ENCODE data around the gene KCNJ6.
A peak's percentile ranks its signal among the peaks of the same experiment; 100 is the strongest.

The KCNJ6 gene

DNA sequence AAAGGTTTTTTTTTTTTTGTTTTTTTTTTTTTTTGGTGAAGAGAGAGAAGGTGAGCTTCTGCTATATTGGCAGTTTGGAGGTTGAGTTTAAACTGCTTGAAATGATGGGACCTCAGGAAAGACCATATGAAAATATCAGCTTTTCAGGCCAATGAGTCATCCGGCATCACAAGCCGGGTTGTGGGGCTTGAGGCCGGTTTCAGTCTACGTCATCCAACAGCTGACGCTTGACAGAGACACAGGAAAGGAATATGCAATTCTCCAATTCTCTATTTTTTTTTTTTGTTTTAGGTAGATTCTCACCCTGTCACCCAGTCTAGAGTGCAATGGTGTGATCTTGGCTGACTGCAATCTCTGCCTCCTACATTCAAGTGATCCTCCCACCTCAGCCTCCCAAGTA is 52.4 kb downstream of the KCNJ6 start:
- no peak for DNase-seq

DNA sequence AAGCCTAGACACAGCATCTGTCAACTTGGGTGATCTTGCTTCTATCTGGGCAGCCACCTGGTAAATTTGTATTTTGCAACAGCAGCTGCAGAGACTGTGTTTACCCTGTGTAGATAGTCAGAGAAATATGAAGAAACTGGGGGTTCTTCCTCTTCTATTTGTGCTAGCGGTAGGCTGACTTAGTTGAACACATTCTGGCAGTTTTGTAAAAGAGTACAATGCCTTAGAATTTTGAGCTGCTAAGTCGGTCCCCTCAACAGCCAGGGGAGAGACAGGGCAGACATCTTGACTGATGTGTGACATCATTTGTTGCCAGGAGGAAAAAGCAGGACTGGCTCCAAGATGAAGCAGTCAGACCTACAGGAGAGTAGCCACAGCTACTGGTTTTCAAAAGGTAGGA is 53.7 kb downstream of the KCNJ6 start:
- DNase-seq, result peak; percentile 16

DNA sequence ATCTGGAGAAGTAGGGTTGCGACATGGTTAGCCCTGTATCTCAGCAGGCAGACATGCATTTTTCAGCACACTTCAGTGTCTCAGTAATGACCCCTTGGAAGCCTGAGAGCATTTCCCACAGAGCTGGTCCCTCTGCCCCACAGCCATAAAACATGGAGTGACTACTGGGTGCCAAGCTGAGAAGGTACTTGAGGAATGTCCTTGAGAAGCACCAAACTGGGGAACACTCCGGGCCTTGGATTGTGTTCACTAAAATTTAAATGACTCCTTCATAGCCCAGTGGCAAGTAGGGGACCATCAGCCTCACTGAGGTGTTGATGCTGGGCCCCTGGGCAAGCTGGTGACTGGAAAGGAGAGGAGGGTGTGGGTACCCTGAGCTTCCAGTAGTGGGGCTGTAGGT is 54.7 kb downstream of the KCNJ6 start:
- no peak for DNase-seq

DNA sequence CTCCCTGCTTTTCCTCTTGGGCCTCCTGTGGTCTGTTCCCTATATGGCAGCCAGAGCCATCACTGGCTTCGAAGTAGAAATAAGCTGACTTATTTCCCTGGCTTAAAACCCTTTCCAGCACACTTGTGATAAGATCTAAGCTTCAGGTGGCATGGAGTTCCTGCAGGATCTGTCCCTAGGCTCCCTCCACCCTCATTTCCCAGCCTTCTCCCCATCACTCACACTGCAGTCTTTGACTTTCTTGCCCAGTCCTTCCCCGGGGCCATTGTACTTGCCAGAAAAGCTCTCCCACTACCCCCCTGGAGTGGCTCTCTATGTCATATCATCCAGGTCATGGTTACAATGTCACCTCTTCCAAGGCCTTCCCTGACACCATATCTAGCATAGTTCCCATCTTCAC is 55.8 kb downstream of the KCNJ6 start:
- no peak for DNase-seq

DNA sequence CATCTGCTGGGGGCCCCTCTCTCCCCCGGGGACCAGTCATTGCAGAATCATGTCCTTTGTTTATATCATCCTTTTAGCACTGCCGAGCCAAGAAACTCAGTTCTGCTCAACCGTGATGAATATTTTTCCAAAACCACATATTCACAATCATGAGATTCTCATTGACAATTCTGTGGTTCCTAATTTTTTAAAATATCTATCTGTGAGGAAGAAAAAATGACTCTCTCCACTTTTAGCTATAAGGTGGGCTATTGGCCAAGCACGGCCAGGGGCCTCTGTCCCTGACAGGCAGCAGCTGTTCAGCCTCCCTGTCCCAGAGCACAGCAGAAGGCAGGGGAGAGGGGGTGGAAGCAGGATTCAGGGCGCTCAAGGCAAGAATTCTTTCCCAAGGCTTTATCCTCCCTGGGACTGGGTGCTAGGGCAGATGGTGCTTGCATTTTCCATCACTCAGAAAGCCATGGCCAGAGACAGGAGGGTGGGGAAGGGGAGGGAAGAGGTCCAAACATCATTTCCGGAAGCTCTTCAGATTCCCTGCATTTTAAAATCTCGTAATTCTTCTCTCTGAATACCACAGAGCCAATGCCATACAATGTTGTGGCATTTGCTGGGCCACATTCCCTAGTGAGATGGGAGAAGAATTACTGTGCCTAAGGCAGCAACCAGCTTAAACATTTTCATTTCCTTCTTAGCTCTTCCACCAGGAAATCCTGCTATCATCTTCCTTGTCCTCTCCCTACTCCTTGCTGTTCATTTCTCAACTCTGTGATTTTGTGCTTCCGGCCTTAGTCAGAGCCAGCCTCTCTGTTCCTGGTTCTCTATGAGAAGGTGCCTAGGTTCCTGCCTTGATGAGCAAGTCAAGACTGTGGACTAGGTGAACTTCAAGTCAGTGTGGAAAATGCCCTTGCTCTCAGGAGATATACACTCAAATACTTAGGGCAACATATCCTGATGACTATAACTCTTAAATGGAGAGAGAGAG is 60.3 kb downstream of the KCNJ6 start:
- no peak for DNase-seq

DNA sequence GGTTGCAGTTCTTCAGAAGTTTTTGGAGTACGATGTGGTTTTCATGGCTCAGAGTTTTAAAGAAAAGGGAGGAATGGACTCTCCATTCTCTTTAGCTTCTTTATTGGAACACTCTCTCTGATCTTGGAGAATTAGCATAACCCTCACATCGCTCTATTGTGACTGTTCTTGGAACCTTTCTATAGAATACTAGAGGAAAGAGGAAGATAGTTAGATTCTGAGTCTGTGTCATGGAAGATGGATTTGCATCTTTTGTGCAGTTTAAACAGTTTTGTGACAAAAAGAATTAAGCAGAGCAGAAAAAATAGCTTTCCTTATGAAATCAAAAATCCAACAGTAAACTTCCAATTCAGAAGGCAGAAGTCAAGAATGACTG is 61.0 kb downstream of the KCNJ6 start:
- DNase-seq, result no peak

DNA sequence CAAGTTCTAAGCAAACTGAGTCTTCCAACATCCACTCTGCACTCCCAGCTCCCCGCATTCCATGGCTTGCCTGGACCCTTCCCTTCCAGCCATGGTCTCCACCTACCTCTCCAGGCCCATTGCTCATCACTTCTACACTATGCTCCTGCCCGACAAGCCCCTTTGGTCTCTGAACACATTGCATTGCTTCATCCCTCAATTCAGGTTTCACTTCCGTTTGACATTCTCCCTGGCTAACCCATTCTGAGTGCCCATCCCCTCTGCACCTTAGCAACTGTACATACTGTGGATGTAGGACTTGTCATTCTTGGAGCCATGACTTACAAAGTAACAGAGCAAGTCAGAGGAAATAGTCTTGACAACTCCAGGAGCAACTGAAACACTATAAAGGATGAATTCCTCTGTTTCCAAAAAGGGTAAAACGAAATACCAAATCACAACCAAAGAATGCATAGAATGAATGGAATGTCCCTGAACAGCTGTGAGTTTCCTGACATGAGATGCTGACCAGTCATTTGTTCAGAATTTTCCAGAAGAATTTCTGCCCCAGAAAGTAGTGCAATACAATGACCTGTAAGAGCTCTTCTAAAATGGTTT is 66.7 kb downstream of the KCNJ6 start:
- DNase-seq, result no peak

DNA sequence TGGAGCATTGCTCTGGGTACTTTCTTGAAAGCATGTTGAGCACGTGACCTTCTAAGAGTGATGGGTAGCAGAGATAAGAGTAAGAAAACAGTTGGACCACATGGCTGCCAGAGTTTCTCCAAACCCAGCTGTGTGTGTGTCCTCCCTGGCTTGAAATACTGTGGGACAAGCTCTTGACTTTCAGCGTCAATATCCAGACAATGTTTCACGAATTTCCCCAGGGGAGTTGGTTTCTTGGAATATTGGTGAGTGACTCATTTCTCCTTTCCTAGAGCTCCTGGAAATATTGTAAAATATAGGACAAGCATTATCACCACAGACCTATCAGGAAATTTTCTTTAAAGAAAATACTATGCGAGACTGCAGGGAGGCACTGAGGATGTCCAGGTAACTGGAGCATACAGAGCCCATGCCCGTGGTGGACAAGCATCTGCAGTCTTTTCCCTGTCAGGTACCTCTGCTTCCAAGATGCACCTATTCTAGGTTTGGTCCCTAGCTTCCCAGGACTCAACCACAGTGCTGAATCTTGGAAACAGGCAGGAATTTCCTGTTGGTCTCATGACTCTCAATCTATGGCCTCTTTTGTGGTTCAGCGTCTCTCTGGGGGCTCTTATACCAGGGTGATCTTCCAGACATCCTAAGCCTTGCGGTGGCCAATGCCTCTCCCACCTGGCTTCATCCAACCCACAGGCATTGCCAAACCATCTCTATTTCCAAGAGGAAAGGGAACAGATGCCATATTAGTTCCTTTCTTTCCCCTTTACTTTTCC is 67.4 kb downstream of the KCNJ6 start:
- no peak for DNase-seq

DNA sequence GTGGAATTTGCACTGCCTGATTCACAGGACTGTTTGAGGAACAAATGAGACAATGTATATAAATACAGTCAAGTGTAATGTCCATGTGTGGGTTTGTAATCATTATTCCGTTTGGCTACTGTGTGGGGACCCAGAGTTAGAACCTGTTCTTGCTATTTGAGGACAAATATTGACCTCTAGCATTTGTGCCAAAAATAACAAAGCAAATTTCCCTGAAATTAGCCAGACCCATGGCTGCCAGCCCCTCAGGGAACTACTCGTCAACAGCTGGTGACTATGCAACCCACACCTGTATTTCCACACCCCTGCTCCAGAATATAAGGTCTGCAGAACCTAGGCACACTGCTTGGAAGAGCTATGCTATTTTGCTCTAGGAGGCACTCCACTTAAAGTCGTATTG is 70.7 kb downstream of the KCNJ6 start:
- no peak for DNase-seq

DNA sequence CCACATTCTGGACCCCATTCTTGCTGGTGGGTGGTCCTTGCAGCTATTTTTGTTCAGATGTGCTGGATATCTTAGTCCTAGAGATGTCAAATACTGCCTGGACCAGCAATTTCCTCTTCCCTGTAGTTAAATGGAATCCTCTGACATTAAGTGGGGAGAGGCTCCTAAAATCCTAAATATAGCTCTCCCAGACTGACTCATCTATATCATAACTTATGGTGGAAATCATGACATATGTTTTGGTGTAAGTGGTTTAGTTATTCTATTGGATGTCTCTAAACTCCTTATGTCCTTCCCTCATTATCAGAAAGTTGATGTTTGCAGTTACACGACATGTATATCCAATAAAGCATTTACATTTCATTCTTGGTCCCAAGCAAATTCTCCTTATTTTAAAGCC is 73.1 kb downstream of the KCNJ6 start:
- no peak for DNase-seq

DNA sequence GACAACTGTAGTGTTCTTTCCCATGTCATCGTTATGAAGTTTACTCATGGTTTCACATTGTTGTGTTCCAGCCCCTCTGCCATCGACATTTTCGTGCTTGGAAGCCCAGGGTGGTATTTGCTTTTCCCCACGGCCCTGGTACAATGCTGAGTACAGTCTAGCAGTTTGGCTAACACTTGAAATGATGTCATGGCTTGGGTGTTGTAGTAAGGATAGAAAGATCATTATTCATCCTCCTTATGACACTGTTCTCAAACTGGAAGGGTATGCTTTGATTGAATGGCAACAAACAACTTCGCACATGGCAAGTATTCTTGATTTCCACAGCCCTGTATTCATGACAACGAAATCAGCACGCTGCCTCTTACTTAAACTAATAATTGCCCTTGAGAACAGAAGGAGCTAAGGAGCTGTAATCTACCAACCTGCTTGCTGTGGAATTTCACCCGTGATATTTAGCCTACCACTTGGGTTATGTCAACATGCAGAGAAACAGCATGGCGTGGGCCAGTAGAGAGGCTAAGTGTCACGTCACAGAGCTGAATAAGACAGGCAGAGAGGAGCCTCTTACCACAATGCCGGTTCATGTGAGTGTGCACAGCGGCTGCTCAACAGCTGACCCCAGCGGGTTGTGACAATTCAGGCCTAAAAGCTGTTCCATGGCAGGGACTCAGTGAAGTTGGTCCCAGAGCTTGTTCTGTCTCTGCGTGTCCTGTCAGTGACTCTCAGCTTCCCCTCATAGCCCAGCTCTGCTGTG is 73.9 kb downstream of the KCNJ6 start:
- DNase-seq, result no peak

DNA sequence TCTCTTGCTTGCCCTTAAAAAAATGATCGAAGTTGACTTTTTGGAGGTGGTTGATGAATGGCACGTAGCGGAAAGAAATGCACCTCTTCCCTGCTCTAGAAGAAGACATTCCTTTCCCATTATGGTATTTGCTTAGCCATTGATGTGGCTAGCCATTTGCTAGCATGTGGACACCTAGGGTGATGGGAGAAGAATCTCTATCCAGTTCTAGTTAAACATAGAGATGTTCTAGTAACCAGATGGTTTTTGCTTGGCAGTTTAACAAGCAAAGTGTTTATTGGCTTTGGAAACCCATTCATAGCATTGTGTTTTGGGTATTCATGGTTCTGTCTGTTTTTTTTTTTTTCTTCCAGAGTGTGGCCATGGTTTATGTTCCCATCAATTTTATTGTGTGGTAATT is 78.9 kb downstream of the KCNJ6 start:
- no peak for DNase-seq

DNA sequence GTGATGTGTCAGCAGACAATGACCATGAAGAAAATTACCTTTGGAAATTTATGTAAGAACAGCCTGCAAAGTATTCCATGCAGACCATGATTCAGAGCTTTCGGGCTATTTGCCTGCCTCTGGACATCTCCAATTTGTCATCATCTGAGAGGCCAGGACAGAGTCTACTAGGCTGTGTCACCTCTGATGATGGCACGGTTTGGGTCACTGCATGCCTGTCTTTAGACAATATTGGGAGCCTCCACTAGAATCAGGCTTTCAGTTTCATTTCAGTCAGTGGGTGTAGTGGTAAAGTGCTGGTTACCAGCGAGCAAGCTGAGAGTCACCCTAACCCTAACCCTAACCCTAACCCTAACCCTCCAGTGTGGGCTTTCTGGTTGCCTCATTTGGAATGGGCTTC is 80.8 kb downstream of the KCNJ6 start:
- DNase-seq, result no peak

DNA sequence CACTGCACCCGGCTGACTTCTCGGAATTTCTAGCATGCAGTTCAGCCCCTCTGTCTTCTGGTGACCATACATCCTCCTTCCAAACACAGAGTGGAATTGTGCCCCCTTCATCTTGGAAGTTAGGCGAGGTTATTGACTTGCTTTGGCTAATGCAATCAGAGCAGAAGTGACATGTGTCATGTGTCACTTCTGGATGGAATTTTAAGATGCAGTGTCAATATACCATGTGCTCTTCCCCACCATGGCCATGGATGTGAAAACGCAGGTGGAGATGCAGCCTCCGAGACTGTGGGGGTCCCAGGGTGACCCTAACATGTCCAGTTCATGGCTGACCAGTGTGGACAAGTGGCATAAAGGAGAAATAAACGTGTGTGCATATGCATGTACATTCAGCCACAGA is 83.0 kb downstream of the KCNJ6 start:
- DNase-seq, result no peak

DNA sequence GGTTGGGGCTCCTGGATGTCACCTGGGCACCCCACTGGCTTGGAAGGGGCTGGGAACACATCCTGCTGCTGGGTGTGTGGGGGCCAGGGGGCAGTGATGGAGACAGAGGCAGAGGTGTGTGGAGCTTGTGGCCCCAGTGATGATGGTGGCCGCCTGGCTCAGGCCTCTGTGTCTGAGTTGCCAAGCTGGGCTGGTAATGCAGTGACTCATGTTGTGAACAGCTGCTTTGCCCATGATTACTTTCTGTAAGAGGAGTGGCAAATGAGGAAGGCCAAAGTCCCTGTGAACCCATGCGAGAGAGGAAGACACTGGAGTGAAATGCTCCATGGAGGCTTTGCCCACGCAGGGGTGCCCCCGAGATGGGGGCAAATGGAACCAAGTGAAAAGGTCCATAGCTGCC is 86.8 kb downstream of the KCNJ6 start:
- DNase-seq, result peak; percentile 55

DNA sequence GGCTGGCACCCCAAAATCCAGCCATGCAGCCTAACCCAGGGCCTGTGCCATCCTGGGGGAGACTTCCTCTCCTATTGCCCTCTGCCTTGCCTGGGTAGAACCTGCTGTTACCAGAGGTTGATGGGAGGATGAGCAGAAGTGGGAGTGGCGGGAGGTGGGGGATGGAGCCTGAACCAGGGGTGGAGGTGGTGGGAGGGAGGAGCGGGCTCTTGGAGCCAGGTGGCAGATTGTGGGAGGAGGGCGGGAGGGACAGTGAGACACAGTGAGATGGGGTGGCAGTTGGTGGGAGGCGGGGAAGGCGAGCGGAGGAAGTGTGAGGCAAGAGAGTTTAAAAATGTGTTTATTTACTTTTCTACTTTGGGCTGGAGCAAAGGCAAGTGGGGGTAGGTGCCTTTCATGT is 87.3 kb downstream of the KCNJ6 start:
- DNase-seq, result peak; percentile 91

DNA sequence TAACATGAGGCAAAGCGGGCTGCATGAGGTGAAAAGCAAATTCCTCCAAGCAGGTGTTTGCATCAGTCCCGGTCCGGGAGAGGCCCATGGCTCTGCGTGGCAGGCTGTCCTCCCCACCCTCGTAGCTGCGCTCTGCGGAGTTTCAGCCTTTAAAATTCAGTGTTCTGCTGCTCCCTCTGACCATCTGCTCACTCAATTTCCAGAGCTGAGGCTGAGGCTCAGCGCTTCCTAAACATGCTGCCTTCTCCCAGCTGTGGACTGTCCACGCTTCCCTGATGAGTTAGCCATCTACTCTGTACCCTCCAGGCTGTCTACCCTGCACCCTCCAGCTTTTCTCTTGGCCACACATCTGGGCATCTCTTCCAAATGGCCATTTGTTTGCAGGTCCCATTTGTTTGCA is 87.7 kb downstream of the KCNJ6 start:
- peak; percentile 59 for DNase-seq

DNA sequence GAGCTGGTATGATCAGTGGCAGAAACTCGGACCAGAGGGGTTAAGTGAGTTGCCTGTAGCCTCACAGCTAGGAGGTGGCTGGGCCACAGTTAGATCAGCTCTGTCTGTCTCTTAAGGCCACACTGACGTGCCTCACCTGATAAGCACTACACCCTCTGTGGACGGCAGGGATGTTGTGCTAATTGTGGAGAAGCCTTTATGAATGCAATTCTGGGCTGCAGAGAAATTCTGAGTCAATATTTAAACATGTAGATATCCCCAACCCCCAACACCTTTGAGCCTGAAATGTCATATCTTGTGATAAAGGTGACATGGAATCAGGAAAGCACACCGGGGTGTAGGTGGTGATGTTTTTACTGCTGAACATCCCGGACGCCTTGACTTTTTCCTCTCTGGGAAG is 88.3 kb downstream of the KCNJ6 start:
- no peak for DNase-seq

DNA sequence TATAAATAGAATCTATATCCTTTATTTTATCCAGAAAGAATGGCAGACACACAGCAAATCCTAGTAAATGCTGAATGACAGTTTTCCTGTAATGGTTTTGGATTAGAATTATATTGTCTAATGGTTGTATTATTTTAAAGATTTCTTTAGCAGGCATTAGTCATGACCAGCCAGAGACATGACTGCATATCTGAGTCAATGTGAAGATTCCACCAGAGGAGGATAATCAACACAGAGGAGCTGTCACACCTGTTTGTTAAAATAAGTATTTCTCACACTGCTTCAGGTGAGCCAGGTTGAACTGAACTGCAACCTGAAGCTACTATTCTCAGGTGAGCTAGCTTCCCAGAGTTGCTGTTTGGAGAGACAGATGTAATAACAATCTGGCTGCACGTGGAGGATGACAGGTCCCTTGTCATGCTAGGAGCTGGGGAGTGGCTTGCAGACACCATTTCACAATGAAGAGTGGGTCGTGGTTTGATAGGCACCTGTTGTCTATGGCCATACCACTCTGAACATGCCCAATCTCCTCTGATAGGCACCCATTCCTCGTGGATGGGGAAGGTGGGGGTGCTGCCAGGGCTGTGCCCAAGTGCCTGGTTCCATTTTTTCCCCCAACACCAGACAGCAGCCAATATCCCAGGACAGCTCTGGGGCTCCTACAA is 94.3 kb downstream of the KCNJ6 start:
- DNase-seq, result peak; percentile 63

DNA sequence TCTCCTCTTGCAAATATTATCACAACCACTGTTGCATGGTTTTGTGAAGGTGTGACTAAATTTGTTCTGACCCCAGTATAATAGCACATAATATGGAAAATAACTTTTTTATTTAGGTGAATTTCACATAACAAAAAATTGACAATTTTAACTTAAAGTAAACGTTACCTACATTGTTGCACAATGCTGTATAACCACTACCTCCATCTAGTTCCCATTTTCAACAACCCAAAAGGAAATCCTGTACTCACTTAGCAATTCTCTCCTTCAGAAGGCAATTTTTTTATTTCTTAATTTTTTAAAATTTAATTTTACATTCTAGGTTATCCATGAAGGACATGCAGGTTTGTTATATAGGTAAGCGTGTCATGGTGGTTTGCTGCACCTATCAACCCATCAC is 95.2 kb downstream of the KCNJ6 start:
- DNase-seq, result no peak

DNA sequence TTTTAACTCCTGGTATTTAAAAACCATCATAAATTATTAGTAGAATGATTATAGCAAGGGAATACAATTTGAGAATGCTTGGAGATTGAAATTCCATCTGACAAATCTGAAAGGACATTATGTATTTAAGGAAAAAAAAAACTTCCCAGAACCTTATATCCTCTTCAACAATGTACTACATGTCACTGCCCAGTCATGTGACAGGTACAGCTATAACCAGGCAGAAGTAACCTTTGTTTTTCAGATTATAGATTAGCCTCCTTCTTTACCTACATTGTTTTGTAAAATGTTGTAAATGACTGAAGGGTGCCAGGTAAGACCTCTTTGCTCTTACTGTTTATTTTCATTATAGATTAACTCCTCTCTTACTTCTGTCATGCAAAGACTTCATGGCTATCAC is 96.9 kb downstream of the KCNJ6 start:
- no peak for DNase-seq

DNA sequence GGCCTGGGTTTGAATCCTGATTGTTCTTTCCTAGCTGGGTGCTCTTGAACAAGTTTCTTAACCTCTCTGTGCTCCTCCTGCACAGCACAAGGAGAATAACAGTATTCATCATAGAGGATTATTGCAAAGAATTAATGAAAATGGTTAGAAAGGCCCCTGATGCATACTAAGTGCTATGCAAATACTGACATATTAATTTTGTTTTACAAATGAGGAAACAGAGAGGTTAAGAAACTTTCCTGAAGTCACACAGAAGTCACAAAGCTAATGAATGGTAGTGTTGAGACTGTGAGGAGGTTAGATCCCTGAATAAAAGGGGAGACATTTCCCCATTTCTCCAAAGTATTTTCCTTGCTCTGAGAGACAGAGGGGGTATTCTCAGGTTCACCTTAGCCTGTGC is 99.0 kb downstream of the KCNJ6 start:
- no peak for DNase-seq

DNA sequence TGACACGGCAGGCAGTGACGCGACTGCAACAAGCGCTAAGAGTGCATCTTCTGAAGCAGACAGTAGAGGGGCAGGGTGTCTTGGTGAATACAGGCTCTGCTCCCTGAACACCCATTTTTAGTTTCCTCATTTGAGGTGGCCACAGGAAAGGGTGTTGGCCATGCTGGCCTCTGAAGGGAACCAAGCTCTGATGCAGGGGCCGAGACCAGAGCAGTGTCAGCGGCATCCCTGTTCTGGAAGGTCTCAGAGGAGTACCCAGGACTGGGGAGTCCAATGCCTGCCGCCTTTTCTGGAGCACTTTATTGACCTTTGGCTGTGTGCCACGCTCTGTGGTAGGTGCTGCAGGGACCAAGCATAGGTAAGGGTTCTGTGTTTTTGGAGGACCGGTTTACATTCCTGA is 100.4 kb downstream of the KCNJ6 start:
- no peak for DNase-seq
